K562 (cell line): ENCODE measurements around the gene GAPVD1. TPM values are rescaled to one million over a fixed set of nuclear protein-coding genes. Genes with fewer than 3 reads are reported as not detected.

Experiments
- CBX1 ChIP-seq: sonication (generic); IDR thresholded peaks from 2 replicates; pipeline ENCODE4 v1.6.1; 2016; ENCODE audit warnings: antibody characterized with exemption, low read depth, mild to moderate bottlenecking
- CHD2 ChIP-seq: IDR thresholded peaks from 2 replicates; pipeline ENCODE4 v1.6.1; 2011; ENCODE audit warnings: low read depth, low read length
- GATAD2B ChIP-seq: fragments of 450-650 bp; IDR thresholded peaks from 2 replicates; pipeline ENCODE4 v1.6.1; 2017; ENCODE audit warnings: mild to moderate bottlenecking, borderline replicate concordance
- HOMEZ ChIP-seq: fragments of 250-450 bp; sonication (Bioruptor Pico); IDR thresholded peaks from 2 replicates; pipeline ENCODE4 v1.4.0; 2020; ENCODE audit warnings: mild to moderate bottlenecking, moderate library complexity
- MEIS2 ChIP-seq: fragments of 450-650 bp; IDR thresholded peaks from 2 replicates; pipeline ENCODE4 v1.6.1; 2014; ENCODE audit warnings: mild to moderate bottlenecking; ENCODE audit not compliant: partially characterized antibody
- MYC ChIP-seq, 2 experiments: fragments of 250-450 bp in 1 of 2; sonication (Bioruptor Pico) in 1 of 2; IDR thresholded peaks; 2 replicates each; pipeline versions ENCODE4 v1.5.1 to v1.6.1; 2012 to 2021; ENCODE audit warnings: low read depth in 2 of 2, borderline replicate concordance in 1 of 2, improper control_type of control experiment in 1 of 2, low read length in 1 of 2, mild to moderate bottlenecking in 1 of 2, moderate library complexity in 1 of 2
- PTBP1 ChIP-seq: fragments of 200-400 bp; formaldehyde crosslinking; IDR thresholded peaks from 2 replicates; pipeline ENCODE4 v1.6.1; 2017; ENCODE audit warnings: low read depth, low read length
- TOE1 ChIP-seq, 2 experiments: fragments of 450-650 bp in 1 of 2; sonication (generic) in 1 of 2; formaldehyde crosslinking in 1 of 2; IDR thresholded peaks; 2 replicates each; pipeline versions ENCODE4 v1.7.1 to v1.8.0; 2016 to 2022; ENCODE audit warnings: borderline replicate concordance in 2 of 2, mild to moderate bottlenecking in 2 of 2, antibody characterized with exemption in 1 of 2, inconsistent platforms in 1 of 2, low read depth in 1 of 2, missing genetic modification reagents in 1 of 2, moderate library complexity in 1 of 2
- ZBTB1 ChIP-seq: sonication (generic); formaldehyde crosslinking; IDR thresholded peaks from 2 replicates; pipeline ENCODE4 v1.8.1; 2023; ENCODE audit warnings: missing genetic modification reagents, low read depth, mild to moderate bottlenecking, borderline replicate concordance
- ZBTB7A ChIP-seq: IDR thresholded peaks from 2 replicates; pipeline ENCODE4 v1.6.1; 2011; ENCODE audit warnings: low read depth, mild to moderate bottlenecking, low read length, moderate library complexity, borderline replicate concordance; ENCODE audit not compliant: control insufficient read depth
- ZBTB8A ChIP-seq: fragments of 450-650 bp; IDR thresholded peaks from 2 replicates; pipeline ENCODE4 v1.6.1; 2018; ENCODE audit warnings: mild to moderate bottlenecking, moderate library complexity; ENCODE audit not compliant: partially characterized antibody
- ZNF282 ChIP-seq: sonication (generic); formaldehyde crosslinking; IDR thresholded peaks from 2 replicates; pipeline ENCODE4 v1.8.1; 2023; ENCODE audit warnings: missing genetic modification reagents
- ZNF639 ChIP-seq, 2 experiments: fragments of 200-800 bp in 1 of 2; sonication (Bioruptor generic) in 1 of 2; sonication (generic) in 1 of 2; formaldehyde crosslinking in 1 of 2; IDR thresholded peaks in 1 of 2; conservative IDR thresholded peaks in 1 of 2; 2 replicates each; pipeline versions ENCODE4 v1.5.0 to v1.6.1; 2016 to 2020; ENCODE audit warnings: missing compliant biosample characterization in 1 of 2, missing genetic modification characterization in 1 of 2, missing genetic modification reagents in 1 of 2
- ZNF707 ChIP-seq: fragments of 250-450 bp; sonication (Bioruptor Pico); conservative IDR thresholded peaks from 2 replicates; pipeline ENCODE4 v1.8.0; 2022; ENCODE audit warnings: inconsistent platforms, mild to moderate bottlenecking, moderate library complexity
- ZNF764 ChIP-seq: fragments of 250-450 bp; sonication (Bioruptor Pico); IDR thresholded peaks from 2 replicates; pipeline ENCODE4 v1.4.0; 2020; ENCODE audit warnings: low read depth, mild to moderate bottlenecking, moderate library complexity
- polyA plus RNA-seq, 8 experiments: library from polyadenylated mRNA; depleted of rRNA in 4 of 8; stranded (reverse) in 5 of 8; unstranded in 3 of 8; fragments of >200 nt; fragmentation: Nextera tagmentation in 2 of 8; fragmentation: Illumina TruSeq in 1 of 8; extraction: Ambion mirVana in 2 of 8; extraction: Trizol in 1 of 8; gene quantifications; 2 replicates each; pipeline versions ENCODE4 v1.2.1 to v1.2.3, GENCODE V29; 2011 to 2014; ENCODE audit warnings: inconsistent platforms in 1 of 8, missing spikeins in 1 of 8
- total RNA-seq, 7 experiments: library from RNA; depleted of rRNA in 6 of 7; stranded (reverse); fragments of >200 nt in 6 of 7; fragmentation: Illumina TruSeq in 2 of 7; extraction: Trizol in 2 of 7; gene quantifications; 2 replicates each; pipeline versions ENCODE4 v1.2.1 to v1.2.3, GENCODE V29; 2011 to 2021; ENCODE audit warnings: low replicate concordance in 1 of 7
- TF ChIP-seq, protein P1 (sequence below): fragments of 450-650 bp; IDR thresholded peaks from 2 replicates; pipeline ENCODE4 v1.6.1; 2014; ENCODE audit warnings: low read depth, mild to moderate bottlenecking, moderate library complexity, borderline replicate concordance
- TF ChIP-seq, protein P2 (sequence below), 2 experiments: IDR thresholded peaks; 2 replicates each; pipeline ENCODE4 v1.6.1; 2011; ENCODE audit warnings: borderline replicate concordance in 1 of 2, control low read depth in 1 of 2, low read depth in 1 of 2, low read length in 1 of 2, mild to moderate bottlenecking in 1 of 2, mixed read lengths in 1 of 2, moderate library complexity in 1 of 2; ENCODE audit not compliant: insufficient read depth in 1 of 2, insufficient read length in 1 of 2, poor library complexity in 1 of 2, severe bottlenecking in 1 of 2; ENCODE audit errors: extremely low read depth in 1 of 2

Gene GAPVD1
- total and polyA plus RNA-seq, 9 of the 15 experiments (the other 6 are each of a cell fraction or from before 2014, with no cell fraction given): 9.5 to 66.1 (median 45.5) TPM

GRCh38 chr9:125405938-125406809, 144.5 kb downstream of the GAPVD1 start (continued):
- no peak for TF ChIP-seq HOMEZ (CRISPR knock-in tag)
- TF ChIP-seq ZNF764: no peak
- no peak for TF ChIP-seq ZNF282
- TF ChIP-seq, protein P1, sequence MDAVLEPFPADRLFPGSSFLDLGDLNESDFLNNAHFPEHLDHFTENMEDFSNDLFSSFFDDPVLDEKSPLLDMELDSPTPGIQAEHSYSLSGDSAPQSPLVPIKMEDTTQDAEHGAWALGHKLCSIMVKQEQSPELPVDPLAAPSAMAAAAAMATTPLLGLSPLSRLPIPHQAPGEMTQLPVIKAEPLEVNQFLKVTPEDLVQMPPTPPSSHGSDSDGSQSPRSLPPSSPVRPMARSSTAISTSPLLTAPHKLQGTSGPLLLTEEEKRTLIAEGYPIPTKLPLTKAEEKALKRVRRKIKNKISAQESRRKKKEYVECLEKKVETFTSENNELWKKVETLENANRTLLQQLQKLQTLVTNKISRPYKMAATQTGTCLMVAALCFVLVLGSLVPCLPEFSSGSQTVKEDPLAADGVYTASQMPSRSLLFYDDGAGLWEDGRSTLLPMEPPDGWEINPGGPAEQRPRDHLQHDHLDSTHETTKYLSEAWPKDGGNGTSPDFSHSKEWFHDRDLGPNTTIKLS: no peak
- TF ChIP-seq PTBP1: 0 out of 2 replicates have a peak, but pooled peaks have one; percentile 38
- TF ChIP-seq GATAD2B: no peak
- TF ChIP-seq ZBTB7A: no peak
- TF ChIP-seq ZBTB1: no peak
- TF ChIP-seq ZBTB8A: no peak
- no peak for TF ChIP-seq CHD2
- TF ChIP-seq, protein P2, sequence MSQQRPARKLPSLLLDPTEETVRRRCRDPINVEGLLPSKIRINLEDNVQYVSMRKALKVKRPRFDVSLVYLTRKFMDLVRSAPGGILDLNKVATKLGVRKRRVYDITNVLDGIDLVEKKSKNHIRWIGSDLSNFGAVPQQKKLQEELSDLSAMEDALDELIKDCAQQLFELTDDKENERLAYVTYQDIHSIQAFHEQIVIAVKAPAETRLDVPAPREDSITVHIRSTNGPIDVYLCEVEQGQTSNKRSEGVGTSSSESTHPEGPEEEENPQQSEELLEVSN (IDR thresholded peaks at IDR 0.05; ENCODE audit: borderline replicate concordance in 1 of 2, extremely low read depth in 1 of 2, insufficient read depth in 1 of 2, insufficient read length in 1 of 2, low read depth in 1 of 2, low read length in 1 of 2, poor library complexity in 1 of 2, severe bottlenecking in 1 of 2): no peak
- TF ChIP-seq MYC (IDR thresholded peaks at IDR 0.05; ENCODE audit: low read depth, low read length): no peak
- no peak for TF ChIP-seq MYC (CRISPR knock-in tag; IDR thresholded peaks at IDR 0.05; ENCODE audit: borderline replicate concordance, low read depth)
- no peak for TF ChIP-seq ZNF707 (CRISPR knock-in tag)
- TF ChIP-seq CBX1: peak; percentile 30; the same call in 1 of the 2 replicates
- TF ChIP-seq MEIS2: peak; percentile 75
- TF ChIP-seq TOE1 (IDR thresholded peaks at IDR 0.05; ENCODE audit: borderline replicate concordance): peak; percentile 66; the same call in 1 of the 2 replicates
- TF ChIP-seq TOE1 (CRISPR knock-in tag; IDR thresholded peaks at IDR 0.05; ENCODE audit: borderline replicate concordance, low read depth): no peak
- no peak; a peak in 1 of 4 replicates for TF ChIP-seq ZNF639 (CRISPR knock-in tag; conservative IDR thresholded peaks at IDR 0.05 in 1 of 2, IDR thresholded peaks at IDR 0.05 in 1 of 2)
